ENCODE measurements around the gene CHSY1. TPM values are rescaled to one million over a fixed set of nuclear protein-coding genes. Genes with fewer than 3 reads are reported as not detected.

CHSY1 gene
- total and polyA plus RNA-seq, 12 donors: 14.8 to 82.5 (median 34.2) TPM

DNA sequence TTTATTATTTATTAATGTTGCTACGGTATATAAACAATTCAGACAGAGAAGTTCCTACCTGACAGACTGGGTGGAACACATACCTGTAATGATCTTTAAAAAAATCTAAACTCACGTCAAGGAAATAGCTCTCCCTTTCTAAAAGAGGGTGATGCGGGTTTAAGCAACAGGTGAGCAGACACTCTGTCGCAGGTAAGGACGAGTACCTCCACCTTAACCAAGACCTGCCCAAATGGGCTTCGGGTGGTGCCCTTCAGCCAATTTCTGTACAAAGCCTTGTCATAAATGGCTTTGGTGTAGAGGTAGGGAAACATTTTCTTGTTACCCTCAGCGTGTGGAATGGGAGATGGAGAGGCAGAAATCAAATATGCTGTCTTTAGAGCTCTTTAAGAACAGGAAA lies 67.0 kb downstream of the CHSY1 start:
- no peaks in the 10 kb centered on the region for H3K27me3 ChIP-seq
- H3K36me3 ChIP-seq (replicated peaks in 1 of 2): peaks cover 0 to 4% of the 10 kb centered on the region in 2 donors
- H3K9me3 ChIP-seq (replicated peaks in 1 of 3): no peaks in the 10 kb centered on the region
- no peak overlapping the region for H3K4me3 ChIP-seq
- TF ChIP-seq, protein P1, sequence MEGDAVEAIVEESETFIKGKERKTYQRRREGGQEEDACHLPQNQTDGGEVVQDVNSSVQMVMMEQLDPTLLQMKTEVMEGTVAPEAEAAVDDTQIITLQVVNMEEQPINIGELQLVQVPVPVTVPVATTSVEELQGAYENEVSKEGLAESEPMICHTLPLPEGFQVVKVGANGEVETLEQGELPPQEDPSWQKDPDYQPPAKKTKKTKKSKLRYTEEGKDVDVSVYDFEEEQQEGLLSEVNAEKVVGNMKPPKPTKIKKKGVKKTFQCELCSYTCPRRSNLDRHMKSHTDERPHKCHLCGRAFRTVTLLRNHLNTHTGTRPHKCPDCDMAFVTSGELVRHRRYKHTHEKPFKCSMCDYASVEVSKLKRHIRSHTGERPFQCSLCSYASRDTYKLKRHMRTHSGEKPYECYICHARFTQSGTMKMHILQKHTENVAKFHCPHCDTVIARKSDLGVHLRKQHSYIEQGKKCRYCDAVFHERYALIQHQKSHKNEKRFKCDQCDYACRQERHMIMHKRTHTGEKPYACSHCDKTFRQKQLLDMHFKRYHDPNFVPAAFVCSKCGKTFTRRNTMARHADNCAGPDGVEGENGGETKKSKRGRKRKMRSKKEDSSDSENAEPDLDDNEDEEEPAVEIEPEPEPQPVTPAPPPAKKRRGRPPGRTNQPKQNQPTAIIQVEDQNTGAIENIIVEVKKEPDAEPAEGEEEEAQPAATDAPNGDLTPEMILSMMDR (IDR thresholded peaks at IDR 0.05): no peak
- TF ChIP-seq POLR2A (IDR thresholded peaks at IDR 0.05): no peak
- H3K27ac ChIP-seq: no peak overlapping the region
- 94 to 97% (median 95%) methylated on average over 7 of the region's 7 CpGs for WGBS, 4 donors
- intact Hi-C loops (cut with DNase I): loop anchor here in 1 of 2 donors (10.0 kb wide), 2 partner anchors 60 to 70 kb away; partner anchors contain the start of gene CHSY1
- peaks cover 8 to 34% of the 10 kb centered on the region in 2 donors for H3K4me1 ChIP-seq (replicated peaks in 1 of 2)
- DNase-seq: no peak

DNA sequence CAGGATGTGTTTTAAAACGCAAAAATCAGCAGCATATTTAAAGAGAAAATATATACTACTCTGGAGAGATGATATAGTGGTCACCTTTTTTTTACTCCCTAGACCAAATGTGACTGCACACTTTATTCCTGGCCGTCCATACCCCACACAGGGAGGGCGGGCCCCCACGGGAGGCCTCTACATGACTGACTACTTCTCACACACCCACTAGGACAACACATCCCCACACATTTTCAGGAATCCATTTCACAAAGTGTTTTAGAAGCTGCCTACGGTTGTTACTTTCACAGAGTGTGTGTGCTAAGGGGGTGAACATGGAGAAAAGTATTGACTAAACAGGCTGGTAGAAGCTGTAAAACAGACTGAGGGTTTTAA lies 67.9 kb downstream of the CHSY1 start:
- Histone ChIP-seq H3K27me3 (no peaks in the 10 kb centered on the region), H3K9me3 (replicated peaks in 1 of 3) (no peaks in the 10 kb centered on the region), H3K4me3 (no peak overlapping the region), H3K27ac (peak overlapping the region in 1 of 5 donors; percentile 29), H3K4me1 (replicated peaks in 1 of 2) (peaks cover 8 to 32% of the 10 kb centered on the region in 2 donors), H3K36me3 (replicated peaks in 1 of 2) (peaks cover 0 to 4% of the 10 kb centered on the region in 2 donors)
- intact Hi-C loops (cut with DNase I): loop anchor here in 1 of 2 donors (10.0 kb wide), 2 partner anchors 59 to 71 kb away; partner anchors contain the start of gene CHSY1
- no peak for DNase-seq
- TF ChIP-seq, protein P1 (IDR thresholded peaks at IDR 0.05): no peak
- TF ChIP-seq POLR2A (IDR thresholded peaks at IDR 0.05): no peak
- 83 to 92% (median 85%) methylated on average over 5 of the region's 5 CpGs for WGBS, 4 donors

DNA sequence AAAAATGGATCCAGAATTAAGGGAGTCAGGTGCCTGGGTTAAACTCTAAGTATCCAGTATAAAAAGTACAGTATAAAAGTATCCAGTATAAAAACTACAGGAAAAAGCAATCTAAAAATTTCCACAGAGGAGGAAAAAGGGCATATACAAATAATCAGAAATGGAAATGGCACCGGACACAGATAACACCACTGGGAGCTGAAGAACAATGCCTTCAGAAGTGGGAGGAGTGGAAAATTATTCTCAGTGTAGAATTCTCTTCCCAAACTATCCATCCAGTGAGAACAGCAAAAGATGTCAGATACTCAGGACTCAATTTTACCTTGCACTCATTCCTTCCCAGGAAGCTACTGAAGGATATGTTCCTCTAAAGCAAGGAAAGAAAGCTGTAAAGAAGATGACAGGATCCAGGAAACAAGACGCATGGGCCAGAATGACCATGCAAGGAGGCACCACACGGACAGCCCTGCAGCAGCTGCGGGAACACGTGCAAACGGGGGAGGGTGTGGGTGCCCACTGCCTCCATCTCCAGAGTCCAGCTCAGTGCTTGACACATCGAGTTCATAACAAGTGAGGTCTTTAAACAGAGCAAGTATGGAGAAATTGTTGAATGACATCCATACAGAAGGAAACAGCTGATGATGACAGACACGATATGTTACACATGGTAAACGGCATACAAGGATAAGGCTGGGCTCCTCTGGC lies 68.5 kb downstream of the CHSY1 start:
- TF ChIP-seq, protein P1 (IDR thresholded peaks at IDR 0.05): no peak
- no peak for TF ChIP-seq POLR2A (IDR thresholded peaks at IDR 0.05)
- H3K27me3 ChIP-seq: no peaks in the 10 kb centered on the region
- WGBS, 4 donors: 76 to 85% (median 79%) methylated on average over 9 of the region's 9 CpGs
- intact Hi-C loops (cut with DNase I): loop anchor here in 1 of 2 donors (10.0 kb wide), 2 partner anchors 59 to 71 kb away; partner anchors contain the start of gene CHSY1
- peaks cover 0 to 6% of the 10 kb centered on the region in 2 donors for H3K36me3 ChIP-seq (replicated peaks in 1 of 2)
- H3K4me1 ChIP-seq (replicated peaks in 1 of 2): peaks cover 8 to 27% of the 10 kb centered on the region in 2 donors
- peak overlapping the region in 1 of 5 donors; percentile 29 for H3K27ac ChIP-seq
- DNase-seq: no peak
- no peaks in the 10 kb centered on the region for H3K9me3 ChIP-seq (replicated peaks in 1 of 3)
- H3K4me3 ChIP-seq: no peak overlapping the region

DNA sequence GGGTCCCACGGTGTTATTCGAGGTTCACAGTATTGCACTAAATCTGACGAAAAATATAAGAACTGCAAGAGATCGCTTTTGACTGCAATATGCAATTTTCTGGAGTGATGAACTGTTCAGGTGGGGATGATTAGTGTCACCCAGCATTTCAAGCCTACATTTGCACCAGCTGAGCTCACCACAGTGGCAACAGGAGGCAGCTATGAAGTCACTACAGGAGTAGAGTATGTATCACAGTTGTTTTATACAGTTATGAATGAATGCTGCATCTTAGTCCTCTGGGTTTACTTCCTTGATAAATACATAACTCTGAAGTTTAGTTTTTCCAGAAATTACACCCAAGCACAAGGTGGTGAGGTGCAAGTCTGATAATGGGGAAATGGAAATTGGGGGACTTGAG lies 69.6 kb downstream of the CHSY1 start:
- Histone ChIP-seq H3K27me3 (no peaks in the 10 kb centered on the region), H3K9me3 (replicated peaks in 1 of 3) (no peaks in the 10 kb centered on the region), H3K36me3 (replicated peaks in 1 of 2) (peaks cover 0 to 9% of the 10 kb centered on the region in 2 donors), H3K27ac (no peak overlapping the region), H3K4me3 (no peak overlapping the region), H3K4me1 (replicated peaks in 1 of 2) (peaks cover 3 to 21% of the 10 kb centered on the region in 2 donors)
- DNase-seq: no peak
- TF ChIP-seq POLR2A (IDR thresholded peaks at IDR 0.05): no peak
- TF ChIP-seq, protein P1 (IDR thresholded peaks at IDR 0.05): no peak
- WGBS, 4 donors: 73 to 88% (median 81%) methylated on average over 4 of the region's 4 CpGs
- intact Hi-C loops (cut with DNase I): loop anchor here in 1 of 2 donors (10.0 kb wide), 2 partner anchors 57 to 73 kb away; partner anchors contain the start of gene CHSY1
